ENCODE measurements around the gene CYTH4. TPM values are rescaled to one million over a fixed set of nuclear protein-coding genes. Genes with fewer than 3 reads are reported as not detected.
A peak's percentile ranks its signal among the peaks of the same experiment; 100 is the strongest.
"Not testable (repeated sequence)": the region's sequence is repeated elsewhere in the genome, so short reads cannot be mapped to it uniquely, and the experiment has no call there.

The CYTH4 gene
- 10 to 100 TPM in 2 of 4 donors, 1 to 10 TPM in 2; 4.2 to 21.3 (median 9.3) TPM for total RNA-seq

GRCh38 chr22:37282385-37282677, at the start of gene CYTH4:
Gene CYTH4 (plus strand): TSS chr22:37282508. CDS start chr22:37282570, 62 bp downstream.
- 70% methylated on average over 2 of the region's 12 CpGs; no CpG with 5 or more reads in 1 of the 2 donors for whole genome bisulfite sequencing, 2 donors (ENCODE audit: low coverage in 1 of 2)
- Histone ChIP-seq H3K27ac (peak within 1 kb of the TSS in 3 of 4 donors; percentile 19 to 56 (median 51)), H3K36me3 (no peaks in the 10 kb centered on the region), H3K4me3 (peak within 1 kb of the TSS; percentile 13 to 41), H3K9me3 (no peaks in the 10 kb centered on the region), H3K4me1 (no peaks in the 10 kb centered on the region), H3K27me3 (peaks cover 93% of the 10 kb centered on the region)
- peak; percentile 44 for ATAC-seq
- TF ChIP-seq EP300 (IDR thresholded peaks at IDR 0.05) (no peak), POLR2AphosphoS5 (IDR thresholded peaks at IDR 0.05) (no peak), POLR2A (IDR thresholded peaks at IDR 0.05) (no peak), CTCF (IDR thresholded peaks at IDR 0.05) (no peak)

- not testable (repeated sequence) for H3K9me3 ChIP-seq, H3K36me3 ChIP-seq, H3K27ac ChIP-seq, H3K4me3 ChIP-seq, ATAC-seq
- H3K4me1 ChIP-seq: peaks cover 0 to 17% (median 0%) of the 10 kb centered on the region in 3 donors
- H3K27me3 ChIP-seq: peaks cover 83% of the 10 kb centered on the region
- 69% methylated on average over 2 of the region's 12 CpGs; no CpG with 5 or more reads in 1 of the 2 donors for WGBS, 2 donors (ENCODE audit: low coverage in 1 of 2)
Observed at GRCh38 chr22:37233371-37233750, 48.9 kb upstream of the CYTH4 start.

GRCh38 chr22:37233751-37234631, 48.3 kb upstream of the CYTH4 start:
- no peaks in the 10 kb centered on the region for H3K36me3 ChIP-seq
- H3K9me3 ChIP-seq: no peaks in the 10 kb centered on the region
- WGBS, 2 donors (ENCODE audit: low coverage in 1 of 2): 64 to 73% methylated on average over 4 to 9 of the region's 27 CpGs
- H3K4me1 ChIP-seq: peaks cover 0 to 11% (median 0%) of the 10 kb centered on the region in 3 donors
- H3K27me3 ChIP-seq: peaks cover 89% of the 10 kb centered on the region
- no peak overlapping the region for H3K27ac ChIP-seq
- no peak for TF ChIP-seq CTCF (IDR thresholded peaks at IDR 0.05)
- TF ChIP-seq POLR2AphosphoS5 (IDR thresholded peaks at IDR 0.05): no peak
- TF ChIP-seq POLR2A (IDR thresholded peaks at IDR 0.05): no peak
- TF ChIP-seq EP300 (IDR thresholded peaks at IDR 0.05): no peak
- H3K4me3 ChIP-seq: no peak overlapping the region
- no peak for ATAC-seq

GRCh38 chr22:37234736-37235711, 47.3 kb upstream of the CYTH4 start:
- TF ChIP-seq POLR2AphosphoS5 (IDR thresholded peaks at IDR 0.05) (no peak), EP300 (IDR thresholded peaks at IDR 0.05) (no peak), POLR2A (IDR thresholded peaks at IDR 0.05) (no peak), CTCF (IDR thresholded peaks at IDR 0.05) (no peak)
- Histone ChIP-seq H3K27ac (no peak overlapping the region), H3K9me3 (no peaks in the 10 kb centered on the region), H3K36me3 (no peaks in the 10 kb centered on the region), H3K4me3 (no peak overlapping the region), H3K27me3 (peaks cover 98% of the 10 kb centered on the region), H3K4me1 (peaks cover 0 to under 1% (median 0%) of the 10 kb centered on the region in 3 donors)
- WGBS, 2 donors (ENCODE audit: low coverage in 1 of 2): 74 to 86% methylated on average over 5 to 11 of the region's 16 CpGs
- no peak for ATAC-seq

GRCh38 chr22:37235897-37236607, 46.3 kb upstream of the CYTH4 start:
- H3K4me3 ChIP-seq: no peak overlapping the region
- peaks cover 98% of the 10 kb centered on the region for H3K27me3 ChIP-seq
- H3K27ac ChIP-seq: no peak overlapping the region
- ATAC-seq: no peak
- WGBS, 2 donors (ENCODE audit: low coverage in 1 of 2): 100% methylated on average over 1 to 2 of the region's 3 CpGs
- no peaks in the 10 kb centered on the region for H3K9me3 ChIP-seq
- no peak for TF ChIP-seq POLR2A (IDR thresholded peaks at IDR 0.05)
- no peak for TF ChIP-seq CTCF (IDR thresholded peaks at IDR 0.05)
- TF ChIP-seq EP300 (IDR thresholded peaks at IDR 0.05): no peak
- no peak for TF ChIP-seq POLR2AphosphoS5 (IDR thresholded peaks at IDR 0.05)
- H3K36me3 ChIP-seq: no peaks in the 10 kb centered on the region
- no peaks in the 10 kb centered on the region for H3K4me1 ChIP-seq

All from gastroesophageal sphincter (tissue), 4 donors.